RCC 7860 (cell line): ENCODE data around the gene H1-8.

Experiments used
- DNase-seq: peaks from one replicate; pipeline ENCODE4 v3.0.0-alpha.2; 2015; ENCODE audit warnings: low spot score
- FAIRE-seq: peaks from 2 replicates; lab custom pipeline; 2012; peaks lifted over from hg19 to GRCh38; lab: Jason Lieb, UNC

The H1-8 gene

GRCh38 chr3:129567939-129568338, 25.0 kb downstream of the H1-8 start:
- DNase-seq (no peak), FAIRE-seq (no peak)

GRCh38 chr3:129569856-129570255, 26.9 kb downstream of the H1-8 start:
- DNase-seq (no peak), FAIRE-seq (no peak)

GRCh38 chr3:129571605-129572547, 28.9 kb downstream of the H1-8 start:
- FAIRE-seq (no peak), DNase-seq (no peak)

- DNase-seq, result no peak
- FAIRE-seq, result no peak
Measured at GRCh38 chr3:129572603-129573002, 29.6 kb downstream of the H1-8 start.

- no peak for DNase-seq
- FAIRE-seq, result no peak
Measured at GRCh38 chr3:129573493-129573892, 30.5 kb downstream of the H1-8 start.

GRCh38 chr3:129574206-129574605, 31.2 kb downstream of the H1-8 start:
- FAIRE-seq, result no peak
- no peak for DNase-seq

GRCh38 chr3:129575233-129575996, 32.4 kb downstream of the H1-8 start:
- FAIRE-seq (no peak), DNase-seq (no peak)

GRCh38 chr3:129575997-129576384, 33.0 kb downstream of the H1-8 start:
- no peak for FAIRE-seq
- no peak for DNase-seq

- FAIRE-seq (no peak), DNase-seq (no peak)
Measured at GRCh38 chr3:129576514-129577352, 33.8 kb downstream of the H1-8 start.

GRCh38 chr3:129577366-129577765, 34.4 kb downstream of the H1-8 start:
- FAIRE-seq, result no peak
- no peak for DNase-seq

- no peak for FAIRE-seq
- no peak for DNase-seq
Measured at GRCh38 chr3:129577925-129578786, 35.2 kb downstream of the H1-8 start.

GRCh38 chr3:129579991-129580390, 37.0 kb downstream of the H1-8 start:
- FAIRE-seq (no peak), DNase-seq (no peak)

GRCh38 chr3:129581623-129582022, 38.6 kb downstream of the H1-8 start:
- FAIRE-seq (no peak), DNase-seq (no peak)

- FAIRE-seq (no peak), DNase-seq (no peak)
Measured at GRCh38 chr3:129582799-129583198, 39.8 kb downstream of the H1-8 start.

- no peak for FAIRE-seq
- no peak for DNase-seq
Measured at GRCh38 chr3:129583289-129583688, 40.3 kb downstream of the H1-8 start.

- FAIRE-seq (no peak), DNase-seq (no peak)
Measured at GRCh38 chr3:129584631-129585030, 41.7 kb downstream of the H1-8 start.

GRCh38 chr3:129585949-129586657, 43.1 kb downstream of the H1-8 start:
- no peak for DNase-seq
- FAIRE-seq, result no peak

GRCh38 chr3:129586746-129587430, 43.9 kb downstream of the H1-8 start:
- FAIRE-seq, result no peak
- DNase-seq, result no peak
